CD1c-positive myeloid dendritic cell (primary cell): Measurements from ENCODE around the gene FAM110A.
"Not testable (repeated sequence)": the region's sequence is repeated elsewhere in the genome, so short reads cannot be mapped to it uniquely, and the experiment has no call there.

Experiments used
- DNase-seq: peaks from one replicate; pipeline ENCODE4 v3.0.0-alpha.2; 2016; ENCODE audit errors: extremely low spot score

Gene FAM110A

DNA sequence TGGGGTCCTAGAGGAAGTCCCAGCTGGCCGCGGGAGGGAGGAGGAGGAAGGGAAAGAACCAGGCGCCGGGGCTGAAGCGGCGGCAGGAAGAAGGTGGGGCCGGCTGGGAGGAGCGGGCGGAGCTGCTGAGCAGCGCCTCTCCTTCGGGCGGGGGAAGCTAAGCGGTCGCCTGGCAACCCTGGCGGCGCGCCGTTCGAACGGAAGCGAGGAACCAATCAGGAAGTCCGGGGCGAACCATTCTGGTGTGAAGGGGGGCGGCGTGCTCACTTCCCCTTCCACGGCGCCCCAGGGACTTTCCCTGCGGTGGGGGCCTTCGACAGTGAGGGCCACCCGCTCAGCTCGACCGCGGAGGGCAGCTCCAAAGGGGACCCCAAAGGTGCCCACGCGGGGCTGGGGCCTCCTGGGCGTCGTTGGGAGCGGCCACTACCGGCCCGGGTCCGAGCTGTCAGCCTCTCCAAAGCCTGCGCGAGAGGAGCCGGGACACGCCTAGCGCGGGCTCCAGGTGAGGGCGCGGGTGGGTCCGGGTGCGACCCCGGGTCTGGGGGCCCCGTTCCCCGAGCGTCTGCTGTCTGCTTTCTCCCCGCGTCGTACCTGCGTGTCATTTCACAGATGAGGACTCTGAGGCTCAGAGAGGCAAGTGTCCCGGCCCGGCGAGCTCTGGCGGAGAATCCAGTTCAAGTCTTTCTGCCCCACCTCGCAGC lies at the start of gene FAM110A:
Gene FAM110A, plus strand, starts transcription at position 266 of the 701 bp plus-strand sequence. CDS start 11,090 bp downstream, outside the sequence.
- DNase-seq: peak; percentile 98

- no peak for DNase-seq
Observed at GRCh38 chr20:787825-788224, 45.7 kb upstream of the FAM110A start.

DNA sequence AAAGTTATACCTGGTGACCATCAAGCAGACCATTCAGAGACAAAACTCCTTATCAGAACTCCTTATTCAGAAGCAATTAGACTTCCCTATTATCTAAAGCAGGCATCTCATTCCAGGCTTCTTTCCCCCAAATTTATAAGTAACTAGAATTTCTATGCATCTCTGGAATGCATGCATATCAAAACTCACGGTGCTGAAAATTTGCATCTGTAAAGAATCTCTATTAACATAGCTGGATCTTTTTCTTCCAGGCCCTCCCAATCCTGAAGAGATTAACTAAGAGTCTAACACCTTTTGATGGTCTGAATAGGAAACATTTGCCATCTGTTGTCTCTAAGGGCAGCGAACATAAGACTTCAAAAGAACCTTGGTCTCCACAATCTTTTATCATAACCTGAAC lies 42.5 kb upstream of the FAM110A start:
- no peak for DNase-seq

DNA sequence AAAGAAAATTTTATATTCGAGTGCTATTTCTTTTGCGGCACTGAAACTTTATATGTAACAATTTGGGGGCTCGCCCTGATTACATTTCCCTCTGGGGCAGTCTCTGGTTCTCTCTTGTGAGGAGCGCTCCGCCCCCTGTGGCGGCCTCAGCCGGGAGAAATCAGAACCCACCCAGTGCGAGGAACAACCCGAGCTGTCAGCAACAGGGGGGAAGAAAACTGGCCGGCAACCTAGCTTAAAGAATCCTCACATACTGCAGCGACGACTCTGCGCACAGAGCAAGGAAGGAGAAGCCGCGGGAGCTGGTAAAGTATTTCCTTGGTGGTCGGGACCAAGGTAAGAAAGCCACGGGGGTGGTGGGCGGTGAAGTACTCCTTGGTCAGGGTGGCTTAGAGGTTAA lies 41.3 kb upstream of the FAM110A start:
- no peak for DNase-seq

DNA sequence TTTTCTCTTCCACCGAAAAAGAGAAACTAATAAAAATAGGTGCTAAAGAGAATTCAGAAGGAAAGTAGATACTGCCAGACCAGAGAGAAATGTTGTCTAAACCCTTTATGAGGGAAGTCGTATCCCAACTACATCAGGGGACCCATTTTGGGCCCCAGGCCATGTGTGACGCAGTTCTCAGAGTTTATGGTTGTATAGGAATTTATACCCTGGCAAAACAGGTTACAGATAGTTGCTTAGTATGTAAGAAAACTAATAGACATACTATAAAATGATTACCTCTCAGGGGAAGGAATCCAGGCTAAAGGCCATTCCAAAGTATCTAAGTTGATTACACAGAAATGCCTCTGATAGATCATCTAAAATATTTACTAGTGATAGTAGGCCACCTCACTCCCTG lies 36.6 kb upstream of the FAM110A start:
- DNase-seq: no peak

- DNase-seq: not testable (repeated sequence)
Observed at GRCh38 chr20:798746-799145, 34.8 kb upstream of the FAM110A start.

DNA sequence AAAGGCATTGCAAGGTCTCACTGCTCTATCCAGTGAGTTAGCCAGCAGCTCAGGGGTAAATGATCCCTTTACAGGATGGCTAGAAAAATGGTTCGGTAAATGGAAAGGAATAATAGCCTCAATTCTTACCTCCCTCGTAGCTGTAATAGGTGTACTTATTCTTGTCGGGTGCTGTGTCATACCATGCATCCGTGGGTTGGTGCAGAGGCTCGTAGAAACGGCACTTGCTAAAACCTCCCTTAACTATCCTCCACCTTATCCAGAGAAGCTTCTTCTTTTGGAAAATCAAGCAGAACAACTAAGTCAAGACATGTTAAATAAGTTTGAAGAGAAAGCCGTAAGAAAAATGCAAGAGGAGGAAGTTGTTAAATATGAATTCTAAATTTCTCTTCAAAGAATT lies 33.5 kb upstream of the FAM110A start:
- DNase-seq: not testable (repeated sequence)

DNA sequence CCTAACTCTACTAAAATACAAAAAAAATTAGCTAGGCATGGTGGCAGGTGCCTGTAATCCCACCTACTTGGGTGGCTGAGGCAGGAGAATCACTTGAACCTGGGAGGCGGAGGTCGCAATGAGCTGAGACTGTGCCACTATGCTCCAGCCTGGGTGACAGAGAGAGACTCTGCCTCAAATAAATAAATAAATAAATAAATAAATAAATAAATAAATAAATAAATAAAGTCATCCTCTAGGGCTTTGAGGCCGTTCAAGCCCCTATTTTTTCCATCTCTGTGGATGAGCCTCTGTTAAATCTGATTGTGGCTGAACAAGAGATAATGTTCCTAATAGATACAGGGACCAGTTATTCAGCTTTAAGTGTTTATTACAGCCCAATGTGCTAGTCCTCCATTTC lies 31.8 kb upstream of the FAM110A start:
- DNase-seq: no peak

GRCh38 chr20:805713-806112 lies 27.8 kb upstream of the FAM110A start:
- DNase-seq: no peak

DNA sequence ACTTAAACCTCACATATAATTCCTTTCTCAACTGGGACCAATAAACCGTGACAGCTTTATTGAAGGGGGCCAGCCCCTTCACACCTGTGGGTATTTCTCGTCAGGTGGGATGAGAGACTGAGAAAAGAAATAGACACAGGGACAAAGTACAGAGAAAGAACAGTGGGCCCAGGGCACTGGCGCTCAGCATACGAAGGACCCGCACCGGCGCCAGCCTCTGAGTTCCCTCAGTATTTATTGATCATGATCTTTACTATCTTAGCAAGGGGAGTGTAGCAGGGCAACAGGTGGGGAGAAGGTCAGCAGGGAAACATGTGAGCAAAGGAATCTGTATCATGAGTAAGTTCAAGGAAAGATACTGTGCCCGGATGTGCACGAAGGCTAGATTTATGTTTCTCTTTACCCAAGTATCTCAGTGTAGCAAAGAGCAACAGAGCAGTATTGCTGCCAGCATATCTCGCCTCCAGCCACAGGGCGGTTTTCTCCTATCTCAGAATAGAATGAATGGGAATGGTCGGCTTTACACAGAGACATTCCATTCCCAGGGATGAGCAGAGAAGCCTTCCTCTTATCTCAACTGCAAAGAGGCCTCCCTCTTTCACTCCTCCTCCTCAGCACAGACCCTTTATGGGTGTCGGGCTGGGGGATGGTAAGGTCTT lies 21.6 kb upstream of the FAM110A start:
- DNase-seq: not testable (repeated sequence)

DNA sequence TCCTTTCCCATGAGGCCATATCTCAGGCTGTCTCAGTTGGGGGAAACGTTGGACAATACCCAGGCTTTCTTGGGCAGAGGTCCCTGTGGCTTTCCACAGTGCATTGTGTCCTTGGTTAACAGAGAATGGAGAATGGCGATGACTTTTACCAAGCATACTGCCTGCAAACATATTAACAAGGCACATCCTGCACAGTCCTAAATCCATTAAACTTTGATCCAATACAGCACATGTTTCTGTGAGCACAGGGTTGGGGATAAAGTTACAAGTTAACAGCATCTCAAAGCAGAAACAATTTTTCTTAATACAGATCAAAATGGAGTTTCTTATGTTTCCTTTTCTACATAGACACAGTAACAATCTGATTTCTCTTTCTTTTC lies 21.1 kb upstream of the FAM110A start:
- DNase-seq: not testable (repeated sequence)

GRCh38 chr20:813390-813789 lies 20.1 kb upstream of the FAM110A start:
- DNase-seq: no peak

- no peak for DNase-seq
Observed at GRCh38 chr20:815226-815625, 18.3 kb upstream of the FAM110A start.

DNA sequence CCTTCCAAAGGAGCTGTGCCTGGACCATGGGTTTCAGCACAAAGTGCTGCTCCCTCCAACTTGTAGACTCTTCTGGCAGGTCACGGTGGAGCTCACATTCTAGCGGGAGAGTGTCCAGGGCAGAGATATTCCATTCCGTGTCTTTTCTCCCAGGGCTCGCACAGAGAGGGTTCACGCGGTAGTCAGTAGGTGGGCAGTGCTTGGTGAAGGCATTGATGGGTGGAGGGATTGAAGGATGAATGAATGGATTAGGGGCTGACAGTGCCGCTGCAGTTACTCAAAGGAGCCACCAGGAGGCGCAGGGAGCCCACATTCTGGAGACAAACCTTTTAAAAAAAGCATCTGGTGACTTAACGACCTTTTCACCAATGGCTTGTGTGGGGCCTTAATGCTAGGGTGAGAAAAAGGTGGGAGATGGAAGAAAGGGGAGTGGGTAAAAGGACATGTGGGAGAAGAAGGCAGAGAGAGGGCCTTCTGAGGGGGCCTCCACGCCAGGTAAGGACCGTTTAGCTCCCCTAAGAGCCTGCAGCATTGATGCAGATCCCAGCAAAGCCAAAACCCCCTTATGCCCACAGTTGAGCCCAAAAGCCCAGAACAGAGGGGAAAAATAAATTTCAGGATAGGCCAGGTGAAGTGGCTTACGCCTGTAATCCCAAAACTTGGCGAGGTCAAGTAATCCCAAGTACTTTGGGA lies 17.5 kb upstream of the FAM110A start:
- DNase-seq: peak; percentile 81

DNA sequence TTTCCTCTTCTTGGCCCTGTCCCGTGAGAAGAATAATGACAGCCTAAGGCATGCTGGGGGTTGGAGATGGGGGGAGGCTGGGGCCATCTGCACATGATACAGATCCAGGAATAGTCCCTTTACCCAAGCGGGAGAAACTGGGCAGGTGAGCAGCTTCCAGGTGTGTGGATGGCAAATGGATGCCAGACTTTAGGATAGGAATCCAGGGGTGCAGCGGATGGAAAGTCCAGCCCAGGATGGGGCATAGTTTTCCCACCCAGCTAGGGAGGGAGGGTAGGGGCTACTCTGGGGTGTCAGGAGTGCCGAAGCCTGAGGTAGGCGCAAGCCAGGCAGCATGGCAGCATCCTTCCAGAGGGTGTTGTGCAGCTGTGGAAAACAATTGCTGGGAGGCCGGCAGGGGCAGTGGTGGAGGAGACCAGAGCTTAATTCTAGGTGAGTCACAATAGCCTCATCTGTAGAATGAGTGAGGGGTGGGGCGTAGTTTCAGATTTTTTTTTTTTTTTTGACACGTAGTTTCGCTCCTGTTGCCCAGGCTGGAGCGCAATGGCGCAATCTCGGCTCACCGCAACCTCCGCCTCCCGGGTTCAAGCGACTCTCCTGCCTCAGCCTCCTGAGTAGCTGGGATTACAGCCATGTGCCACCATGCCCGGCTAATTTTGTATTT lies 15.4 kb upstream of the FAM110A start:
- DNase-seq: no peak

GRCh38 chr20:819680-820322 lies 13.7 kb upstream of the FAM110A start:
- DNase-seq: no peak

DNA sequence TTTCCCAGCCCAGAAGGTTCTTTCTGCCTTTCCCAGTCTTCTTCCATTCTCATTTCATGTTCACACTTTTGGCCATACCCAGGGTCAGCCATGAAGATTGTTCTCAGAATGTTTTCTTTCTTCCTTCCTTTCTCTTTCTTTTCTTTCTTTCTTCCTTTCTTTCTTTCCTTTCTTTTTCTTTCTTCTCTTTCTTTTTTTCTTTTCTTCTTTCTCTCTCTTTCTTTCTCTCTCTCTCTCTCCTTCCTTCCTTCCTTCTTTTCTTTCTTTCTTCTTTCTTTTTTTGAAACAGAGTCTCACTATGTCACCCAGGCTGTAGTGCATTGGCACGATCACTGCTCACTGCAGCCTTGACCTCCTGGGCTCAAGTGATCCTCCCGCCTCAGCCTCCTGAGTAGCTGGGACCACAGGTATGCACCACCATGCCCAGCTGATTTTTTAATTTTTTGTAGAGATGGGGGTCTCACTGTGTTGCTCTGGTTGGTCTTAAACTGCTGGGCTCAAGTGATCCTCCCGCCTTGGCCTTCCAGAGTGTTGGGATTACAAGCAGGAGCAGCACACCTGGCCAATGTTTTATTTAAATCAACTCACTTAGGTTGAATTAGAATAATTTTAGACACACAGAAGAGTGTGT lies 13.1 kb upstream of the FAM110A start:
- no peak for DNase-seq

DNA sequence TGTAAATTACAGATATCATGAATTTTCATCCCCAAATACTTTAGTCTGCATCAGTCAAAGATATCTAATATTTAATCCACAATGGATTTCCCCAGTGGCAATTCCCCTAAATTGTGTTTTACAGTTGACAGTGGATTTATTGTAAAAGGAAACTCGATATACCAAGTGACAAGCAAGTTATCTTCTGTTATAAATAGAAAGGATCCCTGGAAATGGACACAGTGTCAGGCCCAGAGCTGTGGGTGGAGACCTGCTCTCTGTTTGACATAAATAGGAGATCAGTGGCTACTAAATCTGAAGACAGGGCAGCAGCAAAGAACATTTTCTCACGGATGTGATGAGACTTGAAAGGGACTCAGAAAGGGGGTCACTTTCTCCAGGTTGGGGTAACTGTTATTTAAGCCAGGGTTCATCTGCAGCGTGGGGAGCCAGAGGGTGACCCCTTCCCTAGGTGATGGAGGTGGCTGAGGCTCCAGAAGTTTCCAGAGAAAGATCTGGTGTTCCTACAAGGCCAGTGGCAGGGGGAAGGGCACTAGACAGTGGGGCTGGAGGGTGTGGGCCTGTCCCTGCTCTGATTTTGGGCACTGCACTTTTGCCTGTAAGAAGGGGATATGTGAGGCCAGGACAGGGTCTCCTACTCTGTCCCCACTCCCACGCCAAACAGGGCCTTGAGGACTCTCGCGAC lies 12.3 kb upstream of the FAM110A start:
- DNase-seq: no peak

- no peak for DNase-seq
Observed at GRCh38 chr20:821731-822065, 11.8 kb upstream of the FAM110A start.

DNA sequence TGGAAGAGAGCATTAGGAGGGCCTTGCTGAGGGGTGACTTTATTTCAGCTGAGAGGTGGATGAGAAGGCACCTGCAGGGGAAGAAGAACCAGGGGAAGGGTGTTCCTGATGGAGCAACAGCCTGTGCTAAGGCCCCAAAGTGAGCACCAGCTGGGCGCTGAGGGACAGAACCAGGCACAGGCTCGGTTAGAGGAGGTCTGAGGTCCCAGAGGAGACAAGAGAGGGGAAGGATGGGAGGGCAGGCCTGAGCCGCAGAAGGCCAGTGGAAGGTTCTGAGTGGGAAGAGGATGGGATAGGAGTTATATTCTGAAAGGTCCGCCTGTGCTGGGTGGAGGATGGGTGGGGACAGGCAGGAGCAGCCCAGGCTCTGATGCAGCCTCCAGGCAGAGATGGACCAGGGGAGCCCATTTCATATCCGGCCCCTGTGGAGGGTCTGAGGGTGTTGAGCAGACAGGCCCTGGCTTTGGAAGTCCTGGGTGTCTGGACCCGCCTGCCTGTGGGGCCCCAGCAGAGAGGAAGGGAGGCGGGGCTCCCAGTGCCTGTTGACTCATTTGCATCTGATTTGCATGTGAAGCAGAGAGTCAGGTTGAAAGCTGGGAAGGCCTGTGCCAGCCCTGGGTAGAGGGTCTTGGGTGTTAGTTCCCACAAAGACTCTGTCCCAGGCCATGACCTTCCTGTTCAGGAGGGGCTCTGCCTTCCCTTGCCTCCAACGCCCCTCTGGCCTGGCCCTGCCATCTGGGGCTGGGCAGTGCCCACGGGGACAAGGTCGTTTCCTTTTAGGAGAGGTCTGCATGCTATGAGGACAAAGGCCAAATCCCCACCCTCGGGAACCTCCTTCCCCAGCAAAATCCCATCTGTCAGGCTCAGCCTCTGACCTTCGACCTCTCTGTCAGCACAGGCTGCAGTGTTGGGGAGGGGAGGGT lies 10.6 kb upstream of the FAM110A start:
- no peak for DNase-seq
